Astrocyte of the spinal cord (primary cell): ENCODE measurements around the gene KPNA3.

ENCODE experiments used
- DNase-seq: peaks from one replicate; pipeline ENCODE4 v3.0.0; 2011; ENCODE audit warnings: low read depth, low spot score
- H3K4me3 ChIP-seq: 2 replicates; pipeline ENCODE4 v1.5.1; 2011; ENCODE audit warnings: low read depth, mild to moderate bottlenecking, low read length, moderate library complexity
- in situ Hi-C: cut with HindIII; loops from 2 replicates; pipeline ENCODE4 v1.10.0; 2017; ENCODE audit warnings: low sequenced_read_pairs
- TF ChIP-seq, protein P1 (sequence below): IDR thresholded peaks from 2 replicates; pipeline ENCODE4 v1.5.1; 2012; ENCODE audit warnings: low read depth, mild to moderate bottlenecking, low read length, inconsistent platforms

Gene KPNA3

DNA sequence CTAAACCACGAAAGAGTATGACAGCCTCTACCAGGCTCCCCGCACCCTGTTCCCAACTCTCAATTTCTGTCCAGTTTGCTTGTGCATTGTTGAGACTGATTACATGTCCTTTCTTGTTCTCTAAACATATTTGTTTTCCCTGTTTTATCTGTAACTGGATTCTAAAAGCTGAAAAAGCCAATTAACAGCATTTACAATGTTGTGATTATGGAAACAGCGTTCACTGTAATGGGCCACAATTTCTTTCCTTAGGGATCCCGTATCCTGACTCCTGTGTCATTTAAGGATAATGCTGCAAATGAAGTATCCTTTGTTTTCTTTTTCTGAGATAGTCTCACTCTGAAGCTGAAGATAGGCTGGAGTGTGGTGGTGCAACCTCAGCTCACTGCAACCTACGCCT lies 121.7 kb downstream of the KPNA3 start:
- TF ChIP-seq, protein P1, sequence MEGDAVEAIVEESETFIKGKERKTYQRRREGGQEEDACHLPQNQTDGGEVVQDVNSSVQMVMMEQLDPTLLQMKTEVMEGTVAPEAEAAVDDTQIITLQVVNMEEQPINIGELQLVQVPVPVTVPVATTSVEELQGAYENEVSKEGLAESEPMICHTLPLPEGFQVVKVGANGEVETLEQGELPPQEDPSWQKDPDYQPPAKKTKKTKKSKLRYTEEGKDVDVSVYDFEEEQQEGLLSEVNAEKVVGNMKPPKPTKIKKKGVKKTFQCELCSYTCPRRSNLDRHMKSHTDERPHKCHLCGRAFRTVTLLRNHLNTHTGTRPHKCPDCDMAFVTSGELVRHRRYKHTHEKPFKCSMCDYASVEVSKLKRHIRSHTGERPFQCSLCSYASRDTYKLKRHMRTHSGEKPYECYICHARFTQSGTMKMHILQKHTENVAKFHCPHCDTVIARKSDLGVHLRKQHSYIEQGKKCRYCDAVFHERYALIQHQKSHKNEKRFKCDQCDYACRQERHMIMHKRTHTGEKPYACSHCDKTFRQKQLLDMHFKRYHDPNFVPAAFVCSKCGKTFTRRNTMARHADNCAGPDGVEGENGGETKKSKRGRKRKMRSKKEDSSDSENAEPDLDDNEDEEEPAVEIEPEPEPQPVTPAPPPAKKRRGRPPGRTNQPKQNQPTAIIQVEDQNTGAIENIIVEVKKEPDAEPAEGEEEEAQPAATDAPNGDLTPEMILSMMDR: no peak
- H3K4me3 ChIP-seq: no peak overlapping the region
- DNase-seq: no peak
- in situ Hi-C loops: no loop called here

DNA sequence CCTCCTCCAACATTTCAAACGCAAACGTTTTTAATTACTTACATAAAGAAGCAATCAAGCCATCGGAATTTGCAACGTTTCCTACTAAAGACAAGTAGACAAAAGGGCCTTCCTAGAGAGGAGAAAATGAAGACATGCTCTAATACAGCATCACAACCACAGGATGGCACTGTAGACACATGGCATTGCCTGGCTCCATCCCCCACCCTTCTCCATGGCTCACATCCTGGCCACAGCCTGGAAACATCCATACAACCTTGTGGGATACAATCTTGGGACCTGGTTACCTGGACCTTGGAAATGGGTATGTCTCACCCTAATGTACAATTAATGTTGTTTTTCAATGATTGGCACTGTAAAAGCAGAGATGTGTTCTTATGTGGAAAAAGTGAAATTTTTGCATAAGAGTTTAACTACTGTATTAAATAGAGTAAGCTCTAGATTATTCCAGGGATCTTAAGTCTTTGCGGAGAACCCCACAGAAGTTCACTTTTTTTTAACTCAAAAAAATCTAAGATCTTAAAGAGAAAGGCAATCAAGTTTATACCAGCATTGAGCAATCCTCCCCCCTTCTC lies 122.7 kb downstream of the KPNA3 start:
- H3K4me3 ChIP-seq: no peak overlapping the region
- TF ChIP-seq, protein P1: peak; percentile 87
- peak; percentile 79 for DNase-seq
- in situ Hi-C loops: no loop called here

DNA sequence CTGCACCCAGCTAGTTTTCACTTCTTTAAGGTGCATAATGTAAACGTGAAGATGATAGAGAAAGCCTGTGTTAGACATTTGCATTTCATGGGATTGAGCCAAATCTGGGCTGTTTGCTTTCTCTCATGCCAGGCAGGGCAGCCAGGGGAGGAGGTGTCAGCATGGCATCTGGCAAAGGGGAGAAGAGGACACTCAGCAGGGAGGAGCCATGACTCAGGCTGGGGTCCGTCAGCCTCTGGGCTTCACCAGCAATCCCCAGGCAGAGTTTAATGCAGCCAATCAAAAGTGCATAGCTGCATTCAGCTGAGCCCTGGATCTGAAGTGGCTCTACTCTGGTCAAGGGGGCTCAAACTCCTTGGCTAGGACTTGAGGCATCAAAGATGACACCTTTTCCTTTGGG lies 124.7 kb downstream of the KPNA3 start:
- DNase-seq: peak; percentile 33
- H3K4me3 ChIP-seq: no peak overlapping the region
- in situ Hi-C loops: no loop called here
- TF ChIP-seq, protein P1: no peak

DNA sequence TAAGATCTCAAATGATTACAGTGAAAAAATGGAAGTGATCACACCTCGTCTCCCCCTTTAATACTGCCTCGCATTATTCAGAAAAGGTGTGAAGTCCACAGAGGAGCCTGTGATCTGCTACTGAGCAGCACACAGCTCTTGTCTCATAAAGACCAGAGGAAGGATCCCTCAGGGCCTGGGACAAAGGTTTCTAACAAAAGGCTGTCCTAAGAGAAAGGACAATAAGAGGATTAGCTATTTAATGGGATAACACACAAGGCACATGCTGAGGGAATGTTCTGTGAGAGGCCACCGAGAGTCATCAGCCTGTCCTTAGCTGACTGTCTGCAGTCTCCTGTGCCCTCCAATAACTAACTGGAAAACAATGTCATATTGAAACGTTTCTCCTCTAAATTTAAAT lies 127.9 kb downstream of the KPNA3 start:
- TF ChIP-seq, protein P1: no peak
- no peak overlapping the region for H3K4me3 ChIP-seq
- DNase-seq: no peak
- in situ Hi-C loops: no loop called here

DNA sequence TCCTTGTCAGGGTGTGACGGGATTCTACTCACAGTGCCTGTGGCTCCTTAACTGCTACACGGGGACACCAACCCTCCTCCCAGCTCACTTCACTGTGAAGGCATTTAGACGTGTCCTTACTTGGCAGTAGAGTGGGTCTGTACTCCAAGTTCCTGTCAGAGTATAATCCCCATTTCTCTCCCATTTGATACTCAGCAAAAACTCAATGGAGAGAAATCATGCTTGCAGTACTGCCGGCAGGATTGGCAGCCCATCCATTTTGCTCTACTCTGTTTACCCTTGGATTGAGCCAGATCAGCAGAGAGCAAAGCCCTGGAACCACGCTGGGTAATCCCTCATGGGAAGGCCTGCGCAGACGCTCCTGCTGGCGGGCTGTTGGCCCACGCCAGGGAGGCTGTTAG lies 135.2 kb downstream of the KPNA3 start:
- H3K4me3 ChIP-seq: no peak overlapping the region
- TF ChIP-seq, protein P1: no peak
- DNase-seq: no peak
- in situ Hi-C loops: no loop called here

DNA sequence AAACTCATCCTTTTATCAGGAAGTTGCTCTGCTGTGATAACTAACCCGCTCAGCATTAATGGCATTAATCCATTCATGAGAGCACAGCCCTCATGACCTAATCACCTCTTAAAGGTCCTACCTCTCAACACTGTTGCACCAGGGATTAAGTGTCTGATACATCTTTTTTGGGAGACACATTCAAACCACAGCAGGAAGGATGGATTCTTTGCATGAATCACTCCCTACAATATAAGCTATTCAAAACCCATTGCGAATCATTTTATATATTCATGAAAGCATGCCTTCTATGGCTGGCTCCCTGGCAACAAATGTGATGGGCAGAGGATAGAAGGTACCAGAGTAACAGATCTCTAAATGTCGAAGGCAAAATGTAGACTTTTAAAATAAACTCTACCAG lies 136.6 kb downstream of the KPNA3 start:
- DNase-seq: no peak

More for the DNA sequence above, 136.6 kb downstream of the KPNA3 start:
- in situ Hi-C loops: no loop called here
- H3K4me3 ChIP-seq: no peak overlapping the region
- TF ChIP-seq, protein P1: no peak
